Stimulated activated CD8-positive, alpha-beta memory T cell treated with anti-CD3 and anti-CD28 coated beads, Interleukin-15, amount 100 ng/mL, for 1 hour (primary cell): ENCODE measurements around the gene ARHGEF38.

Source experiments
- DNase-seq: peaks from one replicate; pipeline ENCODE4 v3.0.0-alpha.2; 2020; ENCODE audit warnings: low read depth

The ARHGEF38 gene

GRCh38 chr4:105551965-105552746, at the start of gene ARHGEF38:
Gene ARHGEF38, plus strand, starts transcription at chr4:105552620. Its CDS starts 146 bp downstream, at chr4:105552766.
- no peak for DNase-seq

GRCh38 chr4:105503484-105503883, 48.9 kb upstream of the ARHGEF38 start:
- no peak for DNase-seq

GRCh38 chr4:105504744-105505143, 47.7 kb upstream of the ARHGEF38 start:
- DNase-seq, result no peak

GRCh38 chr4:105509291-105509690, 43.1 kb upstream of the ARHGEF38 start:
- no peak for DNase-seq

- no peak for DNase-seq
Measured at GRCh38 chr4:105509714-105510113, 42.7 kb upstream of the ARHGEF38 start.

GRCh38 chr4:105510245-105510644, 42.2 kb upstream of the ARHGEF38 start:
- no peak for DNase-seq

GRCh38 chr4:105520819-105521790, 31.3 kb upstream of the ARHGEF38 start:
- no peak for DNase-seq

- DNase-seq, result no peak
Measured at GRCh38 chr4:105526656-105527055, 25.8 kb upstream of the ARHGEF38 start.

- no peak for DNase-seq
Measured at GRCh38 chr4:105527081-105527480, 25.3 kb upstream of the ARHGEF38 start.

GRCh38 chr4:105536601-105537000, 15.8 kb upstream of the ARHGEF38 start:
- no peak for DNase-seq

GRCh38 chr4:105541420-105541819, 11.0 kb upstream of the ARHGEF38 start:
- DNase-seq, result no peak

- DNase-seq, result no peak
Measured at GRCh38 chr4:105542039-105542438, 10.4 kb upstream of the ARHGEF38 start.

GRCh38 chr4:105543346-105543745, 9.1 kb upstream of the ARHGEF38 start:
- no peak for DNase-seq

GRCh38 chr4:105543881-105544280, 8.5 kb upstream of the ARHGEF38 start:
- DNase-seq, result no peak

GRCh38 chr4:105544520-105545286, 7.7 kb upstream of the ARHGEF38 start:
- DNase-seq, result no peak

GRCh38 chr4:105546086-105546485, 6.3 kb upstream of the ARHGEF38 start:
- DNase-seq, result no peak

- no peak for DNase-seq
Measured at GRCh38 chr4:105547769-105548168, 4.7 kb upstream of the ARHGEF38 start.

GRCh38 chr4:105548483-105548882, 3.9 kb upstream of the ARHGEF38 start:
- DNase-seq, result no peak

GRCh38 chr4:105550641-105551040, 1.8 kb upstream of the ARHGEF38 start:
- no peak for DNase-seq

GRCh38 chr4:105555409-105555808, 3.0 kb downstream of the ARHGEF38 start:
- DNase-seq, result no peak

- DNase-seq, result no peak
Measured at GRCh38 chr4:105556206-105556605, 3.8 kb downstream of the ARHGEF38 start.

- DNase-seq, result no peak
Measured at GRCh38 chr4:105558277-105558676, 5.9 kb downstream of the ARHGEF38 start.
